B cell (primary cell): ENCODE data around the gene RPL10A. TPM values are rescaled to one million over a fixed set of nuclear protein-coding genes. Genes with fewer than 3 reads are reported as not detected.

Experiments used
- ATAC-seq: fragments of 200-7000 bp; cut with Tn5 transposase; one replicate; pipeline ENCODE4 v1.10.0; 2021; ENCODE audit warnings: low read depth, mild to moderate bottlenecking, moderate number of reproducible peaks, moderate library complexity
- CTCF ChIA-PET: fragments of 350-600 bp; sonication (Branson Sonifier 250); formaldehyde crosslinking; loops from one replicate; lab custom pipeline; 2021; ENCODE audit warnings: antibody characterized with exemption, inconsistent platforms; lab: Charles Lee
- POLR2A ChIA-PET: fragments of 350-600 bp; sonication (Branson Sonifier 250); formaldehyde crosslinking; loops from one replicate; lab custom pipeline; 2021; ENCODE audit warnings: antibody characterized with exemption; lab: Charles Lee
- DNase-seq: peaks from one replicate; pipeline ENCODE4 v3.0.0; 2013
- H2AFZ ChIP-seq: 2 replicates; pipeline ENCODE4 v1.6.1; 2012; ENCODE audit warnings: mild to moderate bottlenecking, low read depth, low read length; ENCODE audit not compliant: insufficient read depth, poor library complexity, severe bottlenecking
- H3K27ac ChIP-seq, 2 donors: 1 replicate in 1 of 2; 2 replicates in 1 of 2; pipeline ENCODE4 v1.5.1; 2012 to 2013; ENCODE audit warnings: low read length in 2 of 2, mild to moderate bottlenecking in 2 of 2, moderate library complexity in 1 of 2
- H3K27me3 ChIP-seq, 4 experiments: fragments of 200-600 bp in 1 of 4; sonication (generic) in 1 of 4; replicated peaks in 1 of 4; 1 replicate in 2 of 4; 2 replicates in 2 of 4; pipeline versions ENCODE4 v1.6.1 to v1.7.0; 2013 to 2016; ENCODE audit warnings: low read length in 3 of 4, mild to moderate bottlenecking in 2 of 4, mixed read lengths in 1 of 4, moderate library complexity in 1 of 4; ENCODE audit not compliant: insufficient read depth in 4 of 4, control insufficient read depth in 3 of 4; ENCODE audit errors: control extremely low read depth in 1 of 4
- H3K36me3 ChIP-seq, 2 experiments: replicated peaks in 1 of 2; 1 replicate in 1 of 2; 2 replicates in 1 of 2; pipeline versions ENCODE4 v1.6.1 to v1.7.1; 2013; ENCODE audit warnings: low read length in 1 of 2; ENCODE audit not compliant: insufficient read depth in 2 of 2, control insufficient read depth in 1 of 2; ENCODE audit errors: control extremely low read depth in 1 of 2, extremely low read depth in 1 of 2
- H3K4me1 ChIP-seq, 2 donors: fragments of 200-600 bp in 1 of 2; sonication (generic) in 1 of 2; 1 replicate in 1 of 2; 2 replicates in 1 of 2; pipeline versions ENCODE4 v1.5.1 to v1.6.1; 2013 to 2017; ENCODE audit warnings: low read length in 2 of 2; ENCODE audit not compliant: control insufficient read depth in 2 of 2, insufficient read depth in 2 of 2
- H3K4me2 ChIP-seq: replicated peaks from 2 replicates; pipeline ENCODE3; 2012; ENCODE audit warnings: mild to moderate bottlenecking, low read depth, low read length; ENCODE audit not compliant: poor library complexity, severe bottlenecking
- H3K4me3 ChIP-seq, 5 experiments: fragments of 200-600 bp in 1 of 5; sonication (generic) in 1 of 5; 1 replicate in 3 of 5; 2 replicates in 2 of 5; pipeline versions ENCODE4 v1.5.1 to v1.7.0; 2011 to 2016; ENCODE audit warnings: low read length in 4 of 5, mild to moderate bottlenecking in 4 of 5, low read depth in 2 of 5, control low read depth in 1 of 5, moderate library complexity in 1 of 5; ENCODE audit not compliant: insufficient read depth in 1 of 5; ENCODE audit errors: control extremely low read depth in 1 of 5, extremely low read depth in 1 of 5
- H3K79me2 ChIP-seq: fragments of 200-600 bp; sonication (generic); one replicate; pipeline ENCODE4 v1.6.0; 2016; ENCODE audit warnings: low read length; ENCODE audit not compliant: control insufficient read depth, insufficient read depth
- H3K9ac ChIP-seq: fragments of 200-600 bp; sonication (generic); 2 replicates; pipeline ENCODE4 v1.6.1; 2017; ENCODE audit warnings: mild to moderate bottlenecking, low read length, moderate library complexity
- H3K9me3 ChIP-seq, 3 donors: one replicate each; pipeline versions ENCODE4 v1.6.1 to v1.7.1; 2013; ENCODE audit warnings: low read length in 2 of 3; ENCODE audit not compliant: control insufficient read depth in 2 of 3, insufficient read depth in 1 of 3; ENCODE audit errors: control extremely low read depth in 1 of 3
- H4K20me1 ChIP-seq: 2 replicates; pipeline ENCODE4 v1.6.0; 2012; ENCODE audit warnings: mild to moderate bottlenecking, low read length; ENCODE audit not compliant: insufficient read depth, control insufficient read depth, poor library complexity, severe bottlenecking
- H3K27ac Mint-ChIP-seq: one replicate; pipeline ENCODE4 v1.8.0; 2021; ENCODE audit warnings: mixed read lengths
- H3K27me3 Mint-ChIP-seq: one replicate; pipeline ENCODE4 v1.8.0; 2021; ENCODE audit warnings: mixed read lengths
- H3K4me1 Mint-ChIP-seq: one replicate; pipeline ENCODE4 v1.8.0; 2021; ENCODE audit warnings: mixed read lengths
- H3K4me3 Mint-ChIP-seq: one replicate; pipeline ENCODE4 v1.8.0; 2021; ENCODE audit warnings: mixed read lengths
- H3K9me3 Mint-ChIP-seq: one replicate; pipeline ENCODE4 v1.8.0; 2022; ENCODE audit warnings: mixed read lengths; ENCODE audit not compliant: insufficient read depth
- CTCF ChIP-seq: fragments of 200-600 bp; IDR thresholded peaks from one replicate; pipeline ENCODE4 v1.8.0; 2022; ENCODE audit warnings: antibody characterized with exemption, mild to moderate bottlenecking
- EZH2 ChIP-seq: IDR thresholded peaks from 2 replicates; pipeline ENCODE4 v1.6.1; 2012; ENCODE audit warnings: borderline replicate concordance, low read depth, mild to moderate bottlenecking, moderate library complexity, low read length; ENCODE audit not compliant: insufficient read depth, poor library complexity, severe bottlenecking
- WGBS: methylation state at CpG from one replicate; pipeline ENCODE4 v1.1.5; 2013; ENCODE audit warnings: missing lambda C conversion rate; ENCODE audit not compliant: insufficient coverage; 5-methylcytosine and 5-hydroxymethylcytosine counted together
- intact Hi-C: fragments of 100-400 bp; cut with micrococcal nuclease; formaldehyde crosslinking; loops from one replicate; pipeline ENCODE4 v1.10.0; 2022
- polyA plus RNA-seq: library from polyadenylated mRNA; depleted of rRNA; stranded (reverse); fragments of >200 nt; gene quantifications from 2 replicates; pipeline ENCODE4 v1.2.3, GENCODE V29; 2012
- total RNA-seq, 2 donors: library from RNA; stranded (reverse); fragments of 120-200 nt in 1 of 2; gene quantifications; 1 replicate in 1 of 2; 2 replicates in 1 of 2; pipeline versions ENCODE4 v1.2.3 to v1.2.4, GENCODE V29; 2013 to 2022

Gene RPL10A
- total and polyA plus RNA-seq, 2 donors (not counting 1 experiment from before 2014, with no cell fraction given) = 1,687 to 3,150 TPM

GRCh38 chr6:35492258-35492973, 24.2 kb downstream of the RPL10A start:
- Histone ChIP-seq H3K36me3 (no peaks in the 10 kb centered on the region), H3K27ac (no peak overlapping the region), H3K79me2 (no peaks in the 10 kb centered on the region), H2AFZ (no peak overlapping the region), H3K9ac (no peak overlapping the region), H3K27me3 (peaks cover 0 to 7% (median 3%) of the 10 kb centered on the region in 4 experiments), H3K4me1 (peaks cover 5 to 10% of the 10 kb centered on the region in 2 donors), H3K9me3 (no peaks in the 10 kb centered on the region), H4K20me1 (no peaks in the 10 kb centered on the region), H3K4me2 (no peak overlapping the region), H3K4me3 (no peak overlapping the region)
- ChIA-PET POLR2A (no interaction called here), CTCF (no interaction called here)
- no peak for ATAC-seq
- no peak overlapping the region for H3K4me3 Mint-ChIP-seq
- H3K27me3 Mint-ChIP-seq = peaks cover 18% of the 10 kb centered on the region
- peaks cover 11% of the 10 kb centered on the region for H3K4me1 Mint-ChIP-seq
- intact Hi-C loops = no loop called here
- no peak for TF ChIP-seq CTCF
- TF ChIP-seq EZH2 = no peak
- no peak for DNase-seq
- no peaks in the 10 kb centered on the region for H3K9me3 Mint-ChIP-seq
- WGBS = no CpG with 5 or more reads among the region's 7 CpGs
- no peak overlapping the region for H3K27ac Mint-ChIP-seq

GRCh38 chr6:35492974-35493284, 24.7 kb downstream of the RPL10A start:
- H3K27ac ChIP-seq = no peak overlapping the region
- no peak overlapping the region for H3K4me2 ChIP-seq
- no peaks in the 10 kb centered on the region for H3K79me2 ChIP-seq
- Mint-ChIP-seq H3K27ac (no peak overlapping the region), H3K27me3 (peaks cover 18% of the 10 kb centered on the region), H3K4me3 (no peak overlapping the region), H3K9me3 (no peaks in the 10 kb centered on the region), H3K4me1 (peaks cover 13% of the 10 kb centered on the region)
- peaks cover 6 to 15% of the 10 kb centered on the region in 2 donors for H3K4me1 ChIP-seq
- WGBS = 73% methylated on average over 2 of the region's 7 CpGs
- no peak overlapping the region for H2AFZ ChIP-seq
- no peak overlapping the region for H3K9ac ChIP-seq
- H3K36me3 ChIP-seq = no peaks in the 10 kb centered on the region
- DNase-seq (no peak), ATAC-seq (no peak)
- TF ChIP-seq CTCF (no peak), EZH2 (no peak)
- peaks cover 0 to 10% (median 5%) of the 10 kb centered on the region in 4 experiments for H3K27me3 ChIP-seq
- POLR2A ChIA-PET = no interaction called here
- H3K4me3 ChIP-seq = no peak overlapping the region
- H3K9me3 ChIP-seq = peaks cover 0 to under 1% (median 0%) of the 10 kb centered on the region in 3 donors
- CTCF ChIA-PET = no interaction called here
- intact Hi-C loops = no loop called here
- H4K20me1 ChIP-seq = no peaks in the 10 kb centered on the region
